Tibial nerve (tissue), 4 donors: Measurements from ENCODE around the gene COBL. TPM values are rescaled to one million over a fixed set of nuclear protein-coding genes. Genes with fewer than 3 reads are reported as not detected.

Experiments
- DNase-seq, 2 donors: peaks; one replicate each; pipeline ENCODE4 v3.0.0-alpha.2; 2019; ENCODE audit warnings: low spot score in 2 of 2
- H3K27ac ChIP-seq, 4 donors: fragments of 200-600 bp; sonication (generic) in 3 of 4; one replicate each; pipeline ENCODE4 v1.5.1; 2017 to 2019; ENCODE audit warnings: mild to moderate bottlenecking in 1 of 4
- H3K27me3 ChIP-seq, 2 donors: fragments of 200-600 bp; sonication (generic) in 1 of 2; one replicate each; pipeline versions ENCODE4 v1.5.1 to v1.6.0; 2017 to 2019
- H3K36me3 ChIP-seq, 3 donors: fragments of 200-600 bp; sonication (generic); one replicate each; pipeline ENCODE4 v1.5.1; 2018 to 2019
- H3K4me1 ChIP-seq, 4 donors: fragments of 200-600 bp; sonication (generic) in 3 of 4; one replicate each; pipeline ENCODE4 v1.5.1; 2017 to 2019
- H3K4me3 ChIP-seq, 4 donors: fragments of 200-600 bp; sonication (generic) in 3 of 4; one replicate each; pipeline ENCODE4 v1.5.1; 2017 to 2019; ENCODE audit warnings: mild to moderate bottlenecking in 1 of 4, moderate library complexity in 1 of 4
- H3K9me3 ChIP-seq, 4 donors: fragments of 200-600 bp; sonication (generic) in 3 of 4; one replicate each; pipeline ENCODE4 v1.5.1; 2017 to 2019
- CTCF ChIP-seq, 5 experiments: fragments of 200-600 bp in 3 of 5; fragments of 450-650 bp in 2 of 5; sonication (generic) in 3 of 5; IDR thresholded peaks; one replicate each; pipeline ENCODE4 v1.5.1; 2016 to 2019; ENCODE audit warnings: antibody characterized with exemption in 5 of 5, mild to moderate bottlenecking in 3 of 5, moderate library complexity in 2 of 5
- EP300 ChIP-seq, 2 donors: sonication (generic); formaldehyde crosslinking; IDR thresholded peaks; one replicate each; pipeline ENCODE4 v1.6.1; 2017; ENCODE audit warnings: antibody characterized with exemption in 2 of 2, mild to moderate bottlenecking in 1 of 2
- POLR2A ChIP-seq, 2 donors: fragments of 450-650 bp; IDR thresholded peaks; one replicate each; pipeline ENCODE4 v1.6.1; 2017; ENCODE audit warnings: antibody characterized with exemption in 2 of 2, mild to moderate bottlenecking in 2 of 2, moderate library complexity in 2 of 2
- WGBS, 2 donors: methylation state at CpG; one replicate each; pipeline ENCODE4 v1.1.5; 2018; 5-methylcytosine and 5-hydroxymethylcytosine counted together
- total RNA-seq, 4 donors: library from RNA; depleted of rRNA; stranded (reverse); fragments of >200 nt; gene quantifications; one replicate each; pipeline ENCODE4 v1.1.0, GENCODE V29; 2016

The COBL gene
- total RNA-seq, 4 donors from 2014 or later, result 6.3 to 18.1 (median 8.1) TPM

GRCh38 chr7:51031791-51032515 is 284.7 kb downstream of the COBL start:
- no peaks in the 10 kb centered on the region for H3K27me3 ChIP-seq
- DNase-seq, result no peak
- H3K36me3 ChIP-seq, result peaks cover 0 to 19% (median 0%) of the 10 kb centered on the region in 3 donors
- H3K27ac ChIP-seq, result no peak overlapping the region
- H3K4me3 ChIP-seq, result no peak overlapping the region
- no peaks in the 10 kb centered on the region for H3K9me3 ChIP-seq
- WGBS, 2 donors, result 84% methylated on average over 8 of the region's 8 CpGs
- peaks cover 0 to 16% (median 0%) of the 10 kb centered on the region in 4 donors for H3K4me1 ChIP-seq
- TF ChIP-seq CTCF (IDR thresholded peaks at IDR 0.05) (no peak), POLR2A (IDR thresholded peaks at IDR 0.05) (no peak), EP300 (IDR thresholded peaks at IDR 0.05) (no peak)

GRCh38 chr7:51031216-51031615 is 285.4 kb downstream of the COBL start:
- Histone ChIP-seq H3K4me1 (peaks cover 0 to 16% (median 0%) of the 10 kb centered on the region in 4 donors), H3K9me3 (no peaks in the 10 kb centered on the region), H3K4me3 (no peak overlapping the region), H3K27me3 (no peaks in the 10 kb centered on the region), H3K27ac (no peak overlapping the region), H3K36me3 (peaks cover 0 to 25% (median 0%) of the 10 kb centered on the region in 3 donors)
- TF ChIP-seq EP300 (IDR thresholded peaks at IDR 0.05) (no peak), CTCF (IDR thresholded peaks at IDR 0.05) (no peak), POLR2A (IDR thresholded peaks at IDR 0.05) (no peak)
- WGBS, 2 donors, result 88 to 92% methylated on average over 8 to 10 of the region's 10 CpGs
- DNase-seq, result no peak

GRCh38 chr7:51029701-51030191 is 286.9 kb downstream of the COBL start:
- TF ChIP-seq POLR2A (IDR thresholded peaks at IDR 0.05) (no peak), EP300 (IDR thresholded peaks at IDR 0.05) (no peak), CTCF (IDR thresholded peaks at IDR 0.05) (no peak)
- Histone ChIP-seq H3K4me3 (no peak overlapping the region), H3K36me3 (peaks cover 0 to 37% (median 0%) of the 10 kb centered on the region in 3 donors), H3K4me1 (peaks cover 0 to 13% (median 0%) of the 10 kb centered on the region in 4 donors), H3K27ac (no peak overlapping the region), H3K27me3 (no peaks in the 10 kb centered on the region), H3K9me3 (no peaks in the 10 kb centered on the region)
- DNase-seq, result no peak
- WGBS, 2 donors, result 43 to 49% methylated on average over 4 of the region's 4 CpGs

GRCh38 chr7:51029131-51029530 is 287.5 kb downstream of the COBL start:
- TF ChIP-seq EP300 (IDR thresholded peaks at IDR 0.05), result no peak
- TF ChIP-seq POLR2A (IDR thresholded peaks at IDR 0.05), result no peak
- no peak for TF ChIP-seq CTCF (IDR thresholded peaks at IDR 0.05)
- no peak overlapping the region for H3K27ac ChIP-seq
- H3K9me3 ChIP-seq, result no peaks in the 10 kb centered on the region
- H3K27me3 ChIP-seq, result no peaks in the 10 kb centered on the region
- peaks cover 0 to 7% (median 0%) of the 10 kb centered on the region in 4 donors for H3K4me1 ChIP-seq
- H3K4me3 ChIP-seq, result no peak overlapping the region
- peaks cover 0 to 39% (median 0%) of the 10 kb centered on the region in 3 donors for H3K36me3 ChIP-seq
- 84 to 86% methylated on average over 11 to 13 of the region's 13 CpGs for WGBS, 2 donors
- no peak for DNase-seq
